Head of caudate nucleus (tissue), 42 donors: ENCODE measurements around the gene FGF21.

Experiments
- DNase-seq, 42 donors: peaks; one replicate each; pipeline versions ENCODE4 v3.0.0 to v3.0.0-alpha.2; 2020 to 2021; ENCODE audit warnings: mixed read lengths in 7 of 42
- intact Hi-C: fragments of 100-400 bp; cut with DNase I; formaldehyde crosslinking; loops from one replicate; pipeline ENCODE4 v1.15.0; 2022

The FGF21 gene

GRCh38 chr19:48804496-48804895 is 49.2 kb downstream of the FGF21 start:
- DNase-seq = peak in 9 of 42 donors; percentile 13 to 56 (median 34)
- intact Hi-C loops = no loop called here

GRCh38 chr19:48805452-48805851 is 50.1 kb downstream of the FGF21 start:
- intact Hi-C loops = no loop called here
- DNase-seq = no peak

- peak in 22 of 42 donors; percentile 17 to 84 (median 70) for DNase-seq
- intact Hi-C loops = no loop called here
Observed at GRCh38 chr19:48806518-48806817, 51.1 kb downstream of the FGF21 start.

- DNase-seq = peak in 40 of 42 donors; percentile 26 to 92 (median 64)
- intact Hi-C loops = no loop called here
Observed at GRCh38 chr19:48806818-48807589, 51.7 kb downstream of the FGF21 start.

- intact Hi-C loops = no loop called here
- DNase-seq = no peak
Observed at GRCh38 chr19:48807590-48808308, 52.4 kb downstream of the FGF21 start.
